CD4-positive, alpha-beta T cell treated with Interleukin-15 for 4 hours (primary cell): ENCODE measurements around the gene EXO1.
"Not testable (repeated sequence)": the region's sequence is repeated elsewhere in the genome, so short reads cannot be mapped to it uniquely, and the experiment has no call there.

Experiments used
- DNase-seq: peaks from one replicate; pipeline ENCODE4 v3.0.0-alpha.2; 2020; ENCODE audit warnings: low spot score

The EXO1 gene

GRCh38 chr1:241847796-241848685 lies at the start of gene EXO1:
Gene EXO1, plus strand, starts transcription at chr1:241848204. Its CDS starts 2,222 bp downstream, at chr1:241850426.
- peak; percentile 86 for DNase-seq

- no peak for DNase-seq
Observed at GRCh38 chr1:241799416-241799815, 48.6 kb upstream of the EXO1 start.

GRCh38 chr1:241800640-241801039 lies 47.4 kb upstream of the EXO1 start:
- no peak for DNase-seq

GRCh38 chr1:241802863-241803262 lies 45.1 kb upstream of the EXO1 start:
- DNase-seq = no peak

GRCh38 chr1:241804706-241805105 lies 43.3 kb upstream of the EXO1 start:
- DNase-seq = not testable (repeated sequence)

- no peak for DNase-seq
Observed at GRCh38 chr1:241808265-241808664, 39.7 kb upstream of the EXO1 start.

GRCh38 chr1:241810769-241811405 lies 37.1 kb upstream of the EXO1 start:
- DNase-seq = no peak

- DNase-seq = no peak
Observed at GRCh38 chr1:241813768-241814320, 34.2 kb upstream of the EXO1 start.

GRCh38 chr1:241816008-241816407 lies 32.0 kb upstream of the EXO1 start:
- no peak for DNase-seq

GRCh38 chr1:241817331-241817792 lies 30.6 kb upstream of the EXO1 start:
- no peak for DNase-seq

GRCh38 chr1:241817956-241818612 lies 29.9 kb upstream of the EXO1 start:
- no peak for DNase-seq

GRCh38 chr1:241819340-241819866 lies 28.6 kb upstream of the EXO1 start:
- no peak for DNase-seq

- DNase-seq = no peak
Observed at GRCh38 chr1:241821363-241821762, 26.6 kb upstream of the EXO1 start.

- DNase-seq = no peak
Observed at GRCh38 chr1:241822846-241823245, 25.2 kb upstream of the EXO1 start.

GRCh38 chr1:241823925-241824324 lies 24.1 kb upstream of the EXO1 start:
- DNase-seq = no peak

GRCh38 chr1:241825581-241825980 lies 22.4 kb upstream of the EXO1 start:
- DNase-seq = no peak

GRCh38 chr1:241826613-241827012 lies 21.4 kb upstream of the EXO1 start:
- not testable (repeated sequence) for DNase-seq

- DNase-seq = no peak
Observed at GRCh38 chr1:241827264-241827663, 20.7 kb upstream of the EXO1 start.

GRCh38 chr1:241828463-241829021 lies 19.5 kb upstream of the EXO1 start:
- DNase-seq = no peak

GRCh38 chr1:241829468-241829867 lies 18.5 kb upstream of the EXO1 start:
- no peak for DNase-seq

GRCh38 chr1:241834733-241835377 lies 13.1 kb upstream of the EXO1 start:
- no peak for DNase-seq
